Measurements from ENCODE around the gene PLCH1.

PLCH1 gene

GRCh38 chr3:155331078-155331477 lies 413.8 kb downstream of the PLCH1 start:
- TF ChIP-seq ZNF565 (CRISPR knock-in tag; conservative IDR thresholded peaks at IDR 0.05; ENCODE audit: low read depth): no peak
- no peak for TF ChIP-seq OSR1 (CRISPR knock-in tag; IDR thresholded peaks at IDR 0.05)
- TF ChIP-seq ZC3H10 (CRISPR knock-in tag; IDR thresholded peaks at IDR 0.05): no peak
- no peak for TF ChIP-seq TCF4 (CRISPR knock-in tag; IDR thresholded peaks at IDR 0.05; ENCODE audit: borderline replicate concordance)
- TF ChIP-seq TOX (CRISPR knock-in tag; IDR thresholded peaks at IDR 0.05; ENCODE audit: borderline replicate concordance): no peak
- TF ChIP-seq RARB (CRISPR knock-in tag; IDR thresholded peaks at IDR 0.05): no peak
- ATAC-seq: no peak

DNA sequence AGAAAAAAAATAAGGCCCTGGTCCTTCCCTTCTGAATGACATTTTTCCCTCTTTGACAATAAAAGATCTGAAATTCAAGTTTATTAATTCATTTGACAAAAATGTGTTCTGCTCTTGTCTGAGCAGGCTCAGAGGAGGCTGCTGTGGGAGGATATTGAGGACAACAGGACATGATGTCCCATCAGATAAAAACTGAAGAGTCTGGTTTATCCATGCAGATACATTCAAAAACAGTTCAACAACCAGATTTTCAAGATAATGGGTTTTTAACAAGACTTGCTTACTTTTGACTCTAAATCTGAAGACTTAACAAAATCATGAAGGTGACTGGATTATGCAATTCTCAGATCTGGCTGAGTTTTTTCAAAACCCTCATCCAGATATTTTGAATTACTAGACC lies 414.5 kb downstream of the PLCH1 start:
- ATAC-seq: no peak

DNA sequence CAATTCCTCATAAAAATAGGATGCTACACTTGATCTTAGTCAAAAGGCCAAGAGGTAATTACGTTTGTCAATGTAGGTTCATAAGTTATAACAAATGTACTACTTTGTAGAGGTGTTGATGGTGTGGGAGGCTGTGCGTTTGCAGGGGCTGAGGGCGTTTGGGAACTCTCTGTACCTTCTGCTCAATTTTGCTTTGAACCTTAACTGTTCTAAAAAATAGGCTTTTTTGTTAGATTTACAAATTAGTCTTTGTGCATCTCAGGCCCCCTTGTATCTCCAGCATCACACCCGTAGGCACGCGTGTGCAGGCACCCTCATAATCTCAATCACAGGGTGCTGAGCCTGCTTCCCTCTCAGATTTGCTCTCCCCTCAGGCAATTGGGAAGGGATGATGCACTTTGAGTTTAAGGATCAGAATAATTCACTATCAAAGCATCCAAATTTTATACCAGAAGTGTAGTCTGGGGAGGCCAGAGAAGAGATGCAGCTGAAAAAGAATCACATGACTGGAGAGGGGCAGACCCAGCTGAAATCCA lies 415.3 kb downstream of the PLCH1 start:
- no peak for ATAC-seq
- TF ChIP-seq, protein P1, sequence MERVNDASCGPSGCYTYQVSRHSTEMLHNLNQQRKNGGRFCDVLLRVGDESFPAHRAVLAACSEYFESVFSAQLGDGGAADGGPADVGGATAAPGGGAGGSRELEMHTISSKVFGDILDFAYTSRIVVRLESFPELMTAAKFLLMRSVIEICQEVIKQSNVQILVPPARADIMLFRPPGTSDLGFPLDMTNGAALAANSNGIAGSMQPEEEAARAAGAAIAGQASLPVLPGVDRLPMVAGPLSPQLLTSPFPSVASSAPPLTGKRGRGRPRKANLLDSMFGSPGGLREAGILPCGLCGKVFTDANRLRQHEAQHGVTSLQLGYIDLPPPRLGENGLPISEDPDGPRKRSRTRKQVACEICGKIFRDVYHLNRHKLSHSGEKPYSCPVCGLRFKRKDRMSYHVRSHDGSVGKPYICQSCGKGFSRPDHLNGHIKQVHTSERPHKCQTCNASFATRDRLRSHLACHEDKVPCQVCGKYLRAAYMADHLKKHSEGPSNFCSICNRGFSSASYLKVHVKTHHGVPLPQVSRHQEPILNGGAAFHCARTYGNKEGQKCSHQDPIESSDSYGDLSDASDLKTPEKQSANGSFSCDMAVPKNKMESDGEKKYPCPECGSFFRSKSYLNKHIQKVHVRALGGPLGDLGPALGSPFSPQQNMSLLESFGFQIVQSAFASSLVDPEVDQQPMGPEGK (CRISPR knock-in tag; IDR thresholded peaks at IDR 0.05; ENCODE audit: borderline replicate concordance): no peak
- TF ChIP-seq, protein P2, sequence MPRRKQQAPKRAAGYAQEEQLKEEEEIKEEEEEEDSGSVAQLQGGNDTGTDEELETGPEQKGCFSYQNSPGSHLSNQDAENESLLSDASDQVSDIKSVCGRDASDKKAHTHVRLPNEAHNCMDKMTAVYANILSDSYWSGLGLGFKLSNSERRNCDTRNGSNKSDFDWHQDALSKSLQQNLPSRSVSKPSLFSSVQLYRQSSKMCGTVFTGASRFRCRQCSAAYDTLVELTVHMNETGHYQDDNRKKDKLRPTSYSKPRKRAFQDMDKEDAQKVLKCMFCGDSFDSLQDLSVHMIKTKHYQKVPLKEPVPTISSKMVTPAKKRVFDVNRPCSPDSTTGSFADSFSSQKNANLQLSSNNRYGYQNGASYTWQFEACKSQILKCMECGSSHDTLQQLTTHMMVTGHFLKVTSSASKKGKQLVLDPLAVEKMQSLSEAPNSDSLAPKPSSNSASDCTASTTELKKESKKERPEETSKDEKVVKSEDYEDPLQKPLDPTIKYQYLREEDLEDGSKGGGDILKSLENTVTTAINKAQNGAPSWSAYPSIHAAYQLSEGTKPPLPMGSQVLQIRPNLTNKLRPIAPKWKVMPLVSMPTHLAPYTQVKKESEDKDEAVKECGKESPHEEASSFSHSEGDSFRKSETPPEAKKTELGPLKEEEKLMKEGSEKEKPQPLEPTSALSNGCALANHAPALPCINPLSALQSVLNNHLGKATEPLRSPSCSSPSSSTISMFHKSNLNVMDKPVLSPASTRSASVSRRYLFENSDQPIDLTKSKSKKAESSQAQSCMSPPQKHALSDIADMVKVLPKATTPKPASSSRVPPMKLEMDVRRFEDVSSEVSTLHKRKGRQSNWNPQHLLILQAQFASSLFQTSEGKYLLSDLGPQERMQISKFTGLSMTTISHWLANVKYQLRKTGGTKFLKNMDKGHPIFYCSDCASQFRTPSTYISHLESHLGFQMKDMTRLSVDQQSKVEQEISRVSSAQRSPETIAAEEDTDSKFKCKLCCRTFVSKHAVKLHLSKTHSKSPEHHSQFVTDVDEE (CRISPR knock-in tag; IDR thresholded peaks at IDR 0.05): no peak

More for the DNA sequence above, 414.5 kb downstream of the PLCH1 start:
- TF ChIP-seq TOX (CRISPR knock-in tag; IDR thresholded peaks at IDR 0.05; ENCODE audit: borderline replicate concordance) (no peak), ZNF8 (CRISPR knock-in tag; IDR thresholded peaks at IDR 0.05) (no peak), ISL1 (CRISPR knock-in tag; IDR thresholded peaks at IDR 0.05) (no peak), BACH2 (CRISPR knock-in tag; IDR thresholded peaks at IDR 0.05; ENCODE audit: borderline replicate concordance) (no peak), PPARA (CRISPR knock-in tag; IDR thresholded peaks at IDR 0.05; ENCODE audit: borderline replicate concordance) (no peak), ZNF565 (CRISPR knock-in tag; conservative IDR thresholded peaks at IDR 0.05; ENCODE audit: low read depth) (no peak), TCF4 (CRISPR knock-in tag; IDR thresholded peaks at IDR 0.05; ENCODE audit: borderline replicate concordance) (no peak), ESRRG (CRISPR knock-in tag; IDR thresholded peaks at IDR 0.05) (no peak), RARB (CRISPR knock-in tag; IDR thresholded peaks at IDR 0.05) (no peak), ZNF70 (CRISPR knock-in tag; IDR thresholded peaks at IDR 0.05) (no peak), OSR1 (CRISPR knock-in tag; IDR thresholded peaks at IDR 0.05) (no peak), SNAI2 (CRISPR knock-in tag; IDR thresholded peaks at IDR 0.05) (no peak), ZC3H10 (CRISPR knock-in tag; IDR thresholded peaks at IDR 0.05) (no peak), ZFP3 (CRISPR knock-in tag; IDR thresholded peaks at IDR 0.05) (no peak)
- TF ChIP-seq, protein P2 (CRISPR knock-in tag; IDR thresholded peaks at IDR 0.05): no peak
- TF ChIP-seq, protein P3, sequence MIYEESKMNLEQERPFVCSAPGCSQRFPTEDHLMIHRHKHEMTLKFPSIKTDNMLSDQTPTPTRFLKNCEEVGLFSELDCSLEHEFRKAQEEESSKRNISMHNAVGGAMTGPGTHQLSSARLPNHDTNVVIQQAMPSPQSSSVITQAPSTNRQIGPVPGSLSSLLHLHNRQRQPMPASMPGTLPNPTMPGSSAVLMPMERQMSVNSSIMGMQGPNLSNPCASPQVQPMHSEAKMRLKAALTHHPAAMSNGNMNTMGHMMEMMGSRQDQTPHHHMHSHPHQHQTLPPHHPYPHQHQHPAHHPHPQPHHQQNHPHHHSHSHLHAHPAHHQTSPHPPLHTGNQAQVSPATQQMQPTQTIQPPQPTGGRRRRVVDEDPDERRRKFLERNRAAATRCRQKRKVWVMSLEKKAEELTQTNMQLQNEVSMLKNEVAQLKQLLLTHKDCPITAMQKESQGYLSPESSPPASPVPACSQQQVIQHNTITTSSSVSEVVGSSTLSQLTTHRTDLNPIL (CRISPR knock-in tag; IDR thresholded peaks at IDR 0.05; ENCODE audit: low read depth): no peak
- TF ChIP-seq, protein P1 (CRISPR knock-in tag; IDR thresholded peaks at IDR 0.05; ENCODE audit: borderline replicate concordance): no peak
- TF ChIP-seq, protein P4, sequence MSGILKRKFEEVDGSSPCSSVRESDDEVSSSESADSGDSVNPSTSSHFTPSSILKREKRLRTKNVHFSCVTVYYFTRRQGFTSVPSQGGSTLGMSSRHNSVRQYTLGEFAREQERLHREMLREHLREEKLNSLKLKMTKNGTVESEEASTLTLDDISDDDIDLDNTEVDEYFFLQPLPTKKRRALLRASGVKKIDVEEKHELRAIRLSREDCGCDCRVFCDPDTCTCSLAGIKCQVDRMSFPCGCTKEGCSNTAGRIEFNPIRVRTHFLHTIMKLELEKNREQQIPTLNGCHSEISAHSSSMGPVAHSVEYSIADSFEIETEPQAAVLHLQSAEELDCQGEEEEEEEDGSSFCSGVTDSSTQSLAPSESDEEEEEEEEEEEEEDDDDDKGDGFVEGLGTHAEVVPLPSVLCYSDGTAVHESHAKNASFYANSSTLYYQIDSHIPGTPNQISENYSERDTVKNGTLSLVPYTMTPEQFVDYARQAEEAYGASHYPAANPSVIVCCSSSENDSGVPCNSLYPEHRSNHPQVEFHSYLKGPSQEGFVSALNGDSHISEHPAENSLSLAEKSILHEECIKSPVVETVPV (CRISPR knock-in tag; IDR thresholded peaks at IDR 0.05): no peak
